ENCODE data around the gene LRTM1.

Gene LRTM1

GRCh38 chr3:54940971-54941370 is 13.1 kb upstream of the LRTM1 start:
- no peak for DNase-seq (ENCODE audit: low read depth)

DNA sequence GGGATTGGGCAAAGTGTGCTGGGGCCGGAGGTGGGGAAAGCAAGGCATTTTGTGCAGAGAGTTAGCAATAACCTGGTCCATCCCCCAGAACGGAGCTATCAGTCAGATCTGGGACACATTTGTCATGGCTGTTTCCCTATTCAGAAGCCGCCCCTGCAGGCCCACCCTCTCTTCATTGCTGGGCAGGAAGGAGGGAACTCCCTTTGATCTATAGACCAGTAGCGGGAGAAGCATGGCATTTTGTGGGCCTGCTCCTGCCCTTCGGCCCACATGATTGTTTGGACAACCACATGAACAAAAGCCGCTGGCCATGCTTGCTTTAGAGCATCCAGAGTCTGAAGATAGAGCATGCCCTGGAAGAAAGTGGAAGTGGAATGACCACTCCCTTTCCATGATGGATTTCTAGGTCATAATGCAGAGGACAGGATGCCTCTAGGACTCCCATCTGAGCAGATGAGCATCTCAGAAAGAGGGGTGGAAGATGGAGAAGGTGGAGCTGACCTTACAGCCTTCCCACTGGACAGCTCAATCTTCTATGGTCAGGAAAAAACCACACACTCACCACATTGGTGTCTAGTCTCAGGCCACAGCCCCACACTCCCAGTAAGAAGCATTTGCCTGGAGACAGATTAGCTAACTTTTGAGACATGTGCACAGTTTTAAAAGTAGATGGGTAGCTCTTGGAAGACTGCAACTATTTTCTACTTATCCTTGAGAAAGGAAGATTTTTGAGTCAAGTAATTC is 11.9 kb upstream of the LRTM1 start:
- DNase-seq (ENCODE audit: low read depth): no peak

DNA sequence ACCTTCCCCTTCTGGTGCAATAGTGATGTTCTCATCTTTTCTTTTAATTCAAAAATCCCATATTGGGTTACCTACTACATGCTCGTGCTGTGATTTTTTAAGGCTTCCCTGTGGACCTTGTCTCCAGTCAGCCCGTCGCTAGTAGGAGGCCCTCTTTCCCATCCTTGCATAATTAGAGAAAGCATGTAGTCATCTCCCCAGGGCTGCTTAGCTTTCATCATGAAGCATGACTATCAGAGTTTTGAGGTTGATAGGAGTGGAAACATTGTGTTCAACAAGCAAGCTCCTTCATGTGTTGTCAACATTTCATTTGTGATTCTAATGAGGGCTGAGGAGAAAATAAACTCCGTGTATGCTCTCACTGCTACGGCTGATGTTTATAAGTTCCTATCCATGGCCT is 8.7 kb upstream of the LRTM1 start:
- no peak for DNase-seq (ENCODE audit: low read depth)

- DNase-seq (ENCODE audit: low read depth): no peak
Measured at GRCh38 chr3:54935869-54936268, 8.0 kb upstream of the LRTM1 start.

DNA sequence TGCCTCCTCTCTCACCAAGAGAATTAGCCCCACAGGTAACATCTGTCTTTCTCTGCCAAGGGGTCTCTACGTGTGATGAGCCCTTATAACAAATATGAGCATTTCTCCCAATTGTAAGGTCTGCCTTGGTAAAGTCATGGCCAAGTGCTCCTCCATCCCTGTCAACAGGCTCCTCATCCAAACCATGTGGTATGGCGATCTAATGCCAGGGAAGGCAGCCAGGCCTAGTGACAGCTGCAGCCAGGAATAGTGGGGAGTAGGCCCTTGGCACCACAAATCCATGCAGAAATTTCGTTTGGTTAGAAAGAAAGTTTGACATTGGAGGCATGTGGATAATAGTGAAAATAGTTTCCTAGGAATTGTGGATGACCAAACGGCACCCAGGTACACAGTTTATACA is 4.7 kb upstream of the LRTM1 start:
- DNase-seq (ENCODE audit: low read depth): no peak

DNA sequence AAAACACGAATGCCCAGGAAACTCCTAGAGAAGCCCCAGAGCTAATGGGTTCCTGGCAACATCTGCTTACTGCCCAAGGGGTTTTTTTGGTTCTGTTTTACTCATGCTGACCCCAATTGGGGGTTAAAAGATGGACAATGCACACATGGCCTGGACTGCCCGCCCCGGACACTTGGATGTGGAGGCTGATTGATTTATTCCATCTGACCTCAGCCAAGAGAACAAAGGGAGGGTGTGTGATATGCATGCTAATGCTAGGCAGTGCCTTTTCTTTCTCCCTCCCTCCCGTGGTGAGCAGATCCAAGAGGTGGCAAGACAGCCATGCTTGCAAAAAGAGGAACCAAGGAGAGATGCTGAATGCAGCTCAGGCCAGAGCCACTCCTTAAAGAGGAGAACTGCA is 3.3 kb upstream of the LRTM1 start:
- no peak for DNase-seq (ENCODE audit: low read depth)

GRCh38 chr3:54918516-54918915 is 9.3 kb downstream of the LRTM1 start:
- no peak for DNase-seq (ENCODE audit: low read depth)

GRCh38 chr3:54917862-54918261 is 10.0 kb downstream of the LRTM1 start:
- no peak for DNase-seq (ENCODE audit: low read depth)

GRCh38 chr3:54917174-54917573 is 10.7 kb downstream of the LRTM1 start:
- peak; percentile 42 for DNase-seq (ENCODE audit: low read depth)

DNA sequence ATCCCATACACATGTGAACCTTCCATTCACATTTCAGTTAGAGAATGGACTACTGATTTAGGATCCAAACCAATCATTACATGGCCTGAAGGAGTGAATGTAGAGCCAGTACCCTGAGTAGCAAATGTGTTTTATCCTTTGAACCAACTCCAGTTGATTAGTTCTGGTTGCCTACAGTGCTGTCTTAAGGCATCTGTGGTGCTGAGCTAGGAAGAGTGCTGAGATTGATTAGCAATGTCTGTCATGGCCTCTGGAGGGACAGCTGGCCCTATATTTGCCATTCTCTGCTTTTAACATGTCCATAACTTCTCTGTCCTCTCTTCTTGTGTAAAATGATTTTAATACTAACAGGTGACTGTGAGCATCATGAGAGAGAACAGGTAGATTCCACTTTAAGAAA is 11.1 kb downstream of the LRTM1 start:
- DNase-seq (ENCODE audit: low read depth): no peak

DNA sequence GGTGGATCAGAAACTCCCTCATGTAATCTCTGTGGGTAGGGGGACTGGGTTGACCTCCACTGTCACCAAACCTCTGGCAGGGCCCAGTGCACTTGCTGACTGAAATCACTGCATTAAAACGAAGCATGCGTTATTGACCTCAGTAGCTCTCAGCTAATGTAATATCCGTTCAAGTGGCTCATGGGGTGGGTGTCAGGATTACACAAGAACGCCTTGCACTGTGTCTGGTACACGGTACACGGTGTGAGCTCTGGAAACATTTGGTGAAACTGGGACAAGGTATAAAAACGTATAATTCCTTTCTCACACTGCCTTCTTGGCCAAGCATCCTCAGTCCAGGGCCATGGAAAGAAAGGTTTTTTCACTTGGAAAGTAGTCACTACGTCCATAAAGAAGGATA is 11.9 kb downstream of the LRTM1 start:
- no peak for DNase-seq (ENCODE audit: low read depth)

DNA sequence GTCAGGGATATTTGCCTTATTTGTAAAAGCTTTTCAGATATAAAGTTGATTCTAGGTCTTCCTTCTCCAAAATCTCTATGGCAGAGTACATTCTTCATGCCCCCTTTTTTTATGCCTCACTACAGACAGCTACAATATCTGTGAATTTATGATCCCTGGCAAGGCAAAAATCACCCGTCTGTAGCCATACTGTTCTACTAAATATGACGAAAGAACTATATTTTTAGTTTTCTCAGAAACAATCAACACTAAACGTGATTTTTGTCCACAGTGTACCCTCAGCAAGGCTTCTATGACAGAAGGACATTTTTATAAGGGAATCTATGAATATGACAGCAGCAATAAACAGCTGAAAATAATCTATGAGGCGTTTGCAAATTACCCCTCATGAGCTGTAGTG is 12.7 kb downstream of the LRTM1 start:
- DNase-seq (ENCODE audit: low read depth): no peak

DNA sequence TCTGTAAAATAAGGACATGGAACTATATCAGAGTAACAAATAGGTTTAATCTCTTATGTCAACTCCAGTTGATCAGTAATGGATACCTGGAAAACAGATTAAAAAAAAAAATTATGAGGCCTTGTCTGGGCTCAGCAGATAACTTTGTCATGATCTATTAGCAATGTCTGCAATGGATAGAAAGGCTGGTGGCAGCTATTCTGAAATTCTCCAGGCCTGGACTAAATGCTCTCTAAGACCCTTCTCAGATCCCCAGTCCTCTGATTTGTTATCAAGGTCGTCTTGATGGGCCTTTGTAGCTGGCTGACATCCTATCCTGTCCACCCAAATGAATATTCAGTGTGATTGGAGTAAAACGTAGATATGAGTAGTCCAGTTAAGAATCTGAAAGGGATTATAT is 13.7 kb downstream of the LRTM1 start:
- DNase-seq (ENCODE audit: low read depth): no peak

- DNase-seq (ENCODE audit: low read depth): no peak
Measured at GRCh38 chr3:54909191-54909590, 18.7 kb downstream of the LRTM1 start.

DNA sequence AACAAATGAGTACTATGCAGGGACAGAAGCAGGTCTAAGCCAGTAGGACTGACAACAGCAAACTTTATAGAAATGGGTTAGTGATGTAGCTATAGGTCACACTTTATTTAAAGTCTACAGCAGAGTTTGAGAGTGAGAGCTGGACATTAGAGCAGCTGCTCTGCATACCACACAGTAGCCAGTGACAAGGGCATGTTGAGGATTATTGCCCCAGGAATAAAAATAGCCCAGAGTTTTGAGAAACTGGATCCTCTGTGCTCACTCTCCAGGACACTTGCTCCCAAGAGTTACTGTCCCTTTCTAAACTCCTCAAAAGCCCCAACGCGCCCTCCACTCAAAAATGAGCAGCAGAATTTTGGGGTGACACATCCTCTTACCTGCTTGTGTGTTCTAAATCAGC is 21.1 kb downstream of the LRTM1 start:
- no peak for DNase-seq (ENCODE audit: low read depth)

GRCh38 chr3:54905920-54906319 is 21.9 kb downstream of the LRTM1 start:
- DNase-seq (ENCODE audit: low read depth): no peak

DNA sequence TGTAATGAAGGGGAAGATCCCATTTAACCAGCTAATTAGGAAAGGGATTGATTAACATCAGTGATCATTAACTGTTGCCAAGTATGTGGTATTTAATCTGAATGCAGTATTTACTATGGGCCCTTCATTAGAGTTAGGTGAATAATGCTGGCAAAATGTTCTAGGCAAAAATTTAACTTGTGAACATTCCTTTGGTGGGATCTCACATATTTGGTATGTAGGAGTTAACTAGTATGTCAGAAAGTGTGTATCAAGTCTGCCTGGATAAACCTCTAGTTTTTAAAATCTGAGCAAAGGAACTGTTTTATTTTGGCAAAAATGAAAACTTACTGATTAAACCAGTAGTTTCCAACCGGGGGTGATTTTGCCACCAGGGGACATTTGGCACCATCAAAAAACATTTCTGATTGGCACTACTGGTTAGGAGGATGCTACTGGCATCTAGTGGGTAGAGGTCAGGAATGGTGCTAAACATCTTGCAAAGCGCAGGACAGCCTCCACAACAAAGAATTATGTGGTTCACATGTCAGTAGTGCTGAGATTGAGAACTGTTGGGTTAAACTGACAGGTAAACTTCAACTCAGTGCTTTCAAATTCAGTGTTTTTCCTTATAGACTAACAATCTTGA is 22.5 kb downstream of the LRTM1 start:
- no peak for DNase-seq (ENCODE audit: low read depth)

DNA sequence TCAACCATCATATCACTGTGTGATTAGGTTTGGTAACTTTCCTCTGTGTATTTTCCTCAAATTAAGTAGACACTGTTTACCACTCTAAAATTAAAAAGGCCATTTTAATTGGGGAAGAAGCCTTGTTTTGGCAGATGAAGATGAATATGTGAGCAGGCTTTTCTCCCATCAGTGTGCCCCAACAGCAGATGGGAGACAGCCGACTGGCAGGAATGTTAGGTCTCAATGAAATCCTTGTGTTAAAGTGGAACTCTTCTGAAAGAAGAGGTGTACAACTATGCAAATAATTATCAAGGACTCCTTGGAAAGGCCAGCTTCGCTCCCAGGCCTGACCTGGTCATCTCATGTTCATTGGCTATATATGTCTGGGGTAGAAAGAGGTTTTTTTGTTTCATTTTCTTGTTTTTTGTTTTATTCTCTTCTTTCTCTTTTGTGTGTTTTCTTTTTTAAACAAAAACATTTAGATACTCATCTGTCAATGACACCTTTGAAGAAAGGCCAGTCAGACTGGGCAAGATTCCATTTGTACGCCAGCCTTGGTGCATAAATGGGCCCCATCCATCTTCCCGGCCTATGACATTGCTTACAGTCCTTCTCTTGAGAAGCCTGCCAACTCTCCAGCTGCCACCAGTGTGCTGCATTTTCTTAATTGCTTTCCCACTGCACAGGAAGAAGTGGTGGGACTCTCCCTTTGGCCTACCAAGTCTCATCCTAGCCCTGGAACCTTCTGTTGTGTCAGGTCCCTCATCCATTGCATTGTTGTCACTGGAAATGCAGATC is 25.8 kb downstream of the LRTM1 start:
- DNase-seq (ENCODE audit: low read depth): no peak

GRCh38 chr3:54900838-54901591 is 26.8 kb downstream of the LRTM1 start:
- DNase-seq (ENCODE audit: low read depth): no peak

GRCh38 chr3:54899273-54899672 is 28.6 kb downstream of the LRTM1 start:
- DNase-seq (ENCODE audit: low read depth): no peak

DNA sequence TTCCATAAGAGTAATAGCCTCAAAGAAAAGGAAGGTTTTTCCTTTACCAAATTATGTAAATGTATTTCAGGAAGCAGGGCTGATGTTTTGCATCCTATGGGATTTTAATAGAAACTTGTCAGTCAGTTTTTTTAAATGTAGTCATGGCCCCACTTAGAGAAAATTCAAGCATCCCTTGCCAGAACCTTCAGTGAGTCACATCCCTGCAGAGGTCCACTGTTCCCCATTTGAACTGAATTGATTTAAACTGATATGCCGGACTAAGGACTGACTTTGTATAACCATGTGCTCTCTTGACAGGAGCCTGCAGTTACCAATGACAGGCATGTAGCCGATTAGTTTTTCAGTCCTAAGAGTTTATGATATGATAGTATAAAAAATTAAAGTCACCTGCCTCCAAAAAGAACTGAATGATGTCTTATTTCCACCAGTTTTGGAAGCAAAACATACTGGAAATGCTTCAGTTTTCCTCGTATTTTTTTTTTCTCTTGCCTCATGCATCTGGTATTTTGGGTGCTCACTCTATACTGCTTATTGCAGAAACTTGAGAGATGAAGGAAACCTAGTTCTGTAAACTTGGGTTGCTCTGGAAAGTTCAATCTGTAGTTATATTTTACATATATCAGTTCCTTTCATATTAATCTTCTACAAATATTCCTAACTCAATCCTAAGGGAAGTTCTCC is 30.7 kb downstream of the LRTM1 start:
- DNase-seq (ENCODE audit: low read depth): no peak

DNA sequence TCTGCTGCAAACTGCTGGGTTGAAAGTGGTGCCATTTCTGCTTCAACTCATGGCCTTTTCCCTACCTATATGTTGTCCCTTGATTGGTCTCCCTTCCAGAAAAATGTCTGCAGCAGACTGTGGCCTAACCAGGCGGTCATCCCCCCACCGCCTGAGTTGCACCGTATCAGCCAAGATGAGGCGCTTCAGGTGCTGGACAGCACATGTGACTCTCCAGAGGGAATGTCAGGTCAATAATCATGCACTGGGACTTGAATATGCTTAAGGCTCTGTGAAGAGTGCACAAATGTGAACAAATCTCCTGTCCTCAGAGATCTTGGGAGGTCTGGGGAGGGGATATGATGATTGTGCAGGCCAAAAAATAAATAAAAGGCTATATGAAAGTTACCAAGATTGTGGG is 32.2 kb downstream of the LRTM1 start:
- no peak for DNase-seq (ENCODE audit: low read depth)
